Fibroblast of pulmonary artery (primary cell): ENCODE data around the gene ZNF189.

ENCODE experiments used
- DNase-seq: peaks from one replicate; pipeline ENCODE4 v3.0.0-alpha.2; 2010; ENCODE audit warnings: low read depth
- H3K4me3 ChIP-seq: replicated peaks from 2 replicates; pipeline ENCODE4 v1.5.1; 2011; ENCODE audit warnings: low read depth, mild to moderate bottlenecking, control low read depth, low read length, moderate library complexity
- CTCF ChIP-seq: IDR thresholded peaks from 2 replicates; pipeline ENCODE4 v1.5.1; 2011; ENCODE audit warnings: mild to moderate bottlenecking, control low read depth, low read length, inconsistent platforms; ENCODE audit errors: missing control alignments

ZNF189 gene

GRCh38 chr9:101398068-101398929 lies at the start of gene ZNF189, which contains the start of gene MRPL50:
Gene ZNF189 (plus strand): TSS chr9:101398851. CDS start chr9:101399157, 306 bp downstream.
Gene MRPL50 (minus strand): TSS chr9:101398618. CDS start chr9:101398592, 26 bp downstream.
- DNase-seq: peak; percentile 99
- no peak for TF ChIP-seq CTCF
- peak within 1 kb of the TSS; percentile 95 for H3K4me3 ChIP-seq

- no peak for DNase-seq
- no peak for TF ChIP-seq CTCF
- no peak overlapping the region for H3K4me3 ChIP-seq
Measured at GRCh38 chr9:101350285-101350684, 48.4 kb upstream of the ZNF189 start.

- DNase-seq: no peak
- no peak for TF ChIP-seq CTCF
- no peak overlapping the region for H3K4me3 ChIP-seq
Measured at GRCh38 chr9:101352892-101353463, 45.7 kb upstream of the ZNF189 start.

GRCh38 chr9:101353683-101354082 lies 45.0 kb upstream of the ZNF189 start:
- DNase-seq: no peak
- no peak for TF ChIP-seq CTCF
- H3K4me3 ChIP-seq: no peak overlapping the region

GRCh38 chr9:101354143-101354764 lies 44.4 kb upstream of the ZNF189 start:
- DNase-seq: no peak
- no peak for TF ChIP-seq CTCF
- no peak overlapping the region for H3K4me3 ChIP-seq

- DNase-seq: no peak
- no peak overlapping the region for H3K4me3 ChIP-seq
Measured at GRCh38 chr9:101354765-101355708, 43.6 kb upstream of the ZNF189 start.

More at GRCh38 chr9:101354765-101355708, 43.6 kb upstream of the ZNF189 start:
- TF ChIP-seq CTCF: no peak
